ENCODE data around the gene IL11RA. TPM values are rescaled to one million over a fixed set of nuclear protein-coding genes. Genes with fewer than 3 reads are reported as not detected.

Gene IL11RA
- total and polyA plus RNA-seq, 10 of the 15 experiments (the other 5 are each of a cell fraction or from before 2014, with no cell fraction given) = 0.32 to 5.8 (median 2.2) TPM

DNA sequence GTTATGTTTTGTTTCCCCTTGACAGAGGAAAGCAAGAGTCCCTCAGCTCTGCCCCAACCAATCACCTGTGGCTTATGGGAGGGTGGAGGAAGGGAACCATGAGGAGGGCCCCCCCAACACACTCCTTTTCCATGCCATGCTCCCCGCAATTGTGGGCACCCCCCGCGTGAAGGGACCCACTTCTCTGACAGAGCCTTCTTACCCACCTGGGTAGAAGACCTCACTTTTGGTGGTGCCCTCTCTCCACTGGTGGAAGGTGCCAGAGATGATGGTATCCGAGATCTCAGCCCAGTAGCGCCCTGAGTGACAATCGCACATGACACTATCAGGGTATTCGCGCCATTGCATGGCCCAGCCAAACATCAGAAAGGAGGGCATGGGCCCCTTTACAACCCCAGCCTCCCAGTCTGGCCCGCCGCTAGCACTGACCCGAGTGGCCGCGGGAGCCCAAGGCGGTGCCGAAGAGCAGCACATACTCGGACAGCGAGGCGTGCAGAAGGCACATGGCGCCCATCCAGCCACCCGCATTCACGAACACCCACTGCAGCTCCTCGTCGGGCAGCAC is 15.1 kb upstream of the IL11RA start (continued):
- TF ChIP-seq, protein P1, sequence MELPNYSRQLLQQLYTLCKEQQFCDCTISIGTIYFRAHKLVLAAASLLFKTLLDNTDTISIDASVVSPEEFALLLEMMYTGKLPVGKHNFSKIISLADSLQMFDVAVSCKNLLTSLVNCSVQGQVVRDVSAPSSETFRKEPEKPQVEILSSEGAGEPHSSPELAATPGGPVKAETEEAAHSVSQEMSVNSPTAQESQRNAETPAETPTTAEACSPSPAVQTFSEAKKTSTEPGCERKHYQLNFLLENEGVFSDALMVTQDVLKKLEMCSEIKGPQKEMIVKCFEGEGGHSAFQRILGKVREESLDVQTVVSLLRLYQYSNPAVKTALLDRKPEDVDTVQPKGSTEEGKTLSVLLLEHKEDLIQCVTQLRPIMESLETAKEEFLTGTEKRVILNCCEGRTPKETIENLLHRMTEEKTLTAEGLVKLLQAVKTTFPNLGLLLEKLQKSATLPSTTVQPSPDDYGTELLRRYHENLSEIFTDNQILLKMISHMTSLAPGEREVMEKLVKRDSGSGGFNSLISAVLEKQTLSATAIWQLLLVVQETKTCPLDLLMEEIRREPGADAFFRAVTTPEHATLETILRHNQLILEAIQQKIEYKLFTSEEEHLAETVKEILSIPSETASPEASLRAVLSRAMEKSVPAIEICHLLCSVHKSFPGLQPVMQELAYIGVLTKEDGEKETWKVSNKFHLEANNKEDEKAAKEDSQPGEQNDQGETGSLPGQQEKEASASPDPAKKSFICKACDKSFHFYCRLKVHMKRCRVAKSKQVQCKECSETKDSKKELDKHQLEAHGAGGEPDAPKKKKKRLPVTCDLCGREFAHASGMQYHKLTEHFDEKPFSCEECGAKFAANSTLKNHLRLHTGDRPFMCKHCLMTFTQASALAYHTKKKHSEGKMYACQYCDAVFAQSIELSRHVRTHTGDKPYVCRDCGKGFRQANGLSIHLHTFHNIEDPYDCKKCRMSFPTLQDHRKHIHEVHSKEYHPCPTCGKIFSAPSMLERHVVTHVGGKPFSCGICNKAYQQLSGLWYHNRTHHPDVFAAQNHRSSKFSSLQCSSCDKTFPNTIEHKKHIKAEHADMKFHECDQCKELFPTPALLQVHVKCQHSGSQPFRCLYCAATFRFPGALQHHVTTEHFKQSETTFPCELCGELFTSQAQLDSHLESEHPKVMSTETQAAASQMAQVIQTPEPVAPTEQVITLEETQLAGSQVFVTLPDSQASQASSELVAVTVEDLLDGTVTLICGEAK (IDR thresholded peaks at IDR 0.05; ENCODE audit: borderline replicate concordance) = no peak; the same call in 1 of the 2 replicates
- TF ChIP-seq SREBF1 (IDR thresholded peaks at IDR 0.05; ENCODE audit: low read length) (no peak), CHD1 (IDR thresholded peaks at IDR 0.05; ENCODE audit: low read depth, low read length) (no peak), SP1 (IDR thresholded peaks at IDR 0.05; ENCODE audit: low read depth, low read length) (no peak), POU2F2 (IDR thresholded peaks at IDR 0.05; ENCODE audit: borderline replicate concordance, low read depth, low read length) (no peak), CREM (IDR thresholded peaks at IDR 0.05; ENCODE audit: low read depth) (no peak), NFYB (IDR thresholded peaks at IDR 0.05; ENCODE audit: insufficient read depth, low read depth, low read length) (no peak), FOXM1 (IDR thresholded peaks at IDR 0.05; ENCODE audit: low read depth, low read length) (no peak), SIN3A (IDR thresholded peaks at IDR 0.05; ENCODE audit: low read depth, low read length) (0 out of 2 replicates have a peak, but pooled peaks have one; percentile 59), ZNF274 (IDR thresholded peaks at IDR 0.05; ENCODE audit: insufficient read depth, insufficient read length) (no peak)
- TF ChIP-seq, protein P2, sequence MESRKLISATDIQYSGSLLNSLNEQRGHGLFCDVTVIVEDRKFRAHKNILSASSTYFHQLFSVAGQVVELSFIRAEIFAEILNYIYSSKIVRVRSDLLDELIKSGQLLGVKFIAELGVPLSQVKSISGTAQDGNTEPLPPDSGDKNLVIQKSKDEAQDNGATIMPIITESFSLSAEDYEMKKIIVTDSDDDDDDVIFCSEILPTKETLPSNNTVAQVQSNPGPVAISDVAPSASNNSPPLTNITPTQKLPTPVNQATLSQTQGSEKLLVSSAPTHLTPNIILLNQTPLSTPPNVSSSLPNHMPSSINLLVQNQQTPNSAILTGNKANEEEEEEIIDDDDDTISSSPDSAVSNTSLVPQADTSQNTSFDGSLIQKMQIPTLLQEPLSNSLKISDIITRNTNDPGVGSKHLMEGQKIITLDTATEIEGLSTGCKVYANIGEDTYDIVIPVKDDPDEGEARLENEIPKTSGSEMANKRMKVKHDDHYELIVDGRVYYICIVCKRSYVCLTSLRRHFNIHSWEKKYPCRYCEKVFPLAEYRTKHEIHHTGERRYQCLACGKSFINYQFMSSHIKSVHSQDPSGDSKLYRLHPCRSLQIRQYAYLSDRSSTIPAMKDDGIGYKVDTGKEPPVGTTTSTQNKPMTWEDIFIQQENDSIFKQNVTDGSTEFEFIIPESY (IDR thresholded peaks at IDR 0.05) = no peak
- TF ChIP-seq, protein P3, sequence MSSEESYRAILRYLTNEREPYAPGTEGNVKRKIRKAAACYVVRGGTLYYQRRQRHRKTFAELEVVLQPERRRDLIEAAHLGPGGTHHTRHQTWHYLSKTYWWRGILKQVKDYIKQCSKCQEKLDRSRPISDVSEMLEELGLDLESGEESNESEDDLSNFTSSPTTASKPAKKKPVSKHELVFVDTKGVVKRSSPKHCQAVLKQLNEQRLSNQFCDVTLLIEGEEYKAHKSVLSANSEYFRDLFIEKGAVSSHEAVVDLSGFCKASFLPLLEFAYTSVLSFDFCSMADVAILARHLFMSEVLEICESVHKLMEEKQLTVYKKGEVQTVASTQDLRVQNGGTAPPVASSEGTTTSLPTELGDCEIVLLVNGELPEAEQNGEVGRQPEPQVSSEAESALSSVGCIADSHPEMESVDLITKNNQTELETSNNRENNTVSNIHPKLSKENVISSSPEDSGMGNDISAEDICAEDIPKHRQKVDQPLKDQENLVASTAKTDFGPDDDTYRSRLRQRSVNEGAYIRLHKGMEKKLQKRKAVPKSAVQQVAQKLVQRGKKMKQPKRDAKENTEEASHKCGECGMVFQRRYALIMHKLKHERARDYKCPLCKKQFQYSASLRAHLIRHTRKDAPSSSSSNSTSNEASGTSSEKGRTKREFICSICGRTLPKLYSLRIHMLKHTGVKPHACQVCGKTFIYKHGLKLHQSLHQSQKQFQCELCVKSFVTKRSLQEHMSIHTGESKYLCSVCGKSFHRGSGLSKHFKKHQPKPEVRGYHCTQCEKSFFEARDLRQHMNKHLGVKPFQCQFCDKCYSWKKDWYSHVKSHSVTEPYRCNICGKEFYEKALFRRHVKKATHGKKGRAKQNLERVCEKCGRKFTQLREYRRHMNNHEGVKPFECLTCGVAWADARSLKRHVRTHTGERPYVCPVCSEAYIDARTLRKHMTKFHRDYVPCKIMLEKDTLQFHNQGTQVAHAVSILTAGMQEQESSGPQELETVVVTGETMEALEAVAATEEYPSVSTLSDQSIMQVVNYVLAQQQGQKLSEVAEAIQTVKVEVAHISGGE (CRISPR knock-in tag; IDR thresholded peaks at IDR 0.05) = no peak
